ENCODE measurements around the gene ACAP3. TPM values are rescaled to one million over a fixed set of nuclear protein-coding genes. Genes with fewer than 3 reads are reported as not detected.
A peak's percentile ranks its signal among the peaks of the same experiment; 100 is the strongest.

ACAP3 gene
- total RNA-seq, 1 experiment from 2014 or later = 67.6 TPM

DNA sequence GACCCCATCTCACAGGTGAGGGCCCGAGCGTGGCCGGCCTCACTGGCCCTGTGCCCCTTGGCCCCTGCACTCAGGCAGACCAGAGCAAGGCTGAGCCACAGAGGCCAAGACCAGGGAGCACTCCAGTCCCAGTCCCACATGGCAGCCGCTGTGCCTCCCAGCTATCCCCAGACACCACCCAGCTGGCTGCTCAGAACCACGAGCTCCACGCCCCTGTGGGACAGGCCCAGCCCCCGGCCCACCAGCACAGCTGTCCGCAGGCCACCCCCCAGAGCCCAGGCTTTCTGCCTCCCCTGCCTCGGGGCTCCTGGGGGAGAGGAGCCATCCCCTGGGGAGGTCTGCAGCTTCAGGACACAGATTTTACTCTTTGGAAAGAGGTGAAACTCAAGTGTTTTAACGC is 52.1 kb downstream of the ACAP3 start:
- no peaks in the 10 kb centered on the region for H3K27me3 ChIP-seq (replicated peaks; ENCODE audit: insufficient read depth, low read depth, low read length, poor library complexity)
- no peak overlapping the region for H3K27ac ChIP-seq (ENCODE audit: low read depth, low read length, poor library complexity, severe bottlenecking)
- TF ChIP-seq, protein P1, sequence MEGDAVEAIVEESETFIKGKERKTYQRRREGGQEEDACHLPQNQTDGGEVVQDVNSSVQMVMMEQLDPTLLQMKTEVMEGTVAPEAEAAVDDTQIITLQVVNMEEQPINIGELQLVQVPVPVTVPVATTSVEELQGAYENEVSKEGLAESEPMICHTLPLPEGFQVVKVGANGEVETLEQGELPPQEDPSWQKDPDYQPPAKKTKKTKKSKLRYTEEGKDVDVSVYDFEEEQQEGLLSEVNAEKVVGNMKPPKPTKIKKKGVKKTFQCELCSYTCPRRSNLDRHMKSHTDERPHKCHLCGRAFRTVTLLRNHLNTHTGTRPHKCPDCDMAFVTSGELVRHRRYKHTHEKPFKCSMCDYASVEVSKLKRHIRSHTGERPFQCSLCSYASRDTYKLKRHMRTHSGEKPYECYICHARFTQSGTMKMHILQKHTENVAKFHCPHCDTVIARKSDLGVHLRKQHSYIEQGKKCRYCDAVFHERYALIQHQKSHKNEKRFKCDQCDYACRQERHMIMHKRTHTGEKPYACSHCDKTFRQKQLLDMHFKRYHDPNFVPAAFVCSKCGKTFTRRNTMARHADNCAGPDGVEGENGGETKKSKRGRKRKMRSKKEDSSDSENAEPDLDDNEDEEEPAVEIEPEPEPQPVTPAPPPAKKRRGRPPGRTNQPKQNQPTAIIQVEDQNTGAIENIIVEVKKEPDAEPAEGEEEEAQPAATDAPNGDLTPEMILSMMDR (conservative IDR thresholded peaks at IDR 0.05; ENCODE audit: low read depth, low read length) = no peak
- no peak for TF ChIP-seq EZH2 (IDR thresholded peaks at IDR 0.05; ENCODE audit: borderline replicate concordance, low read depth, low read length, poor library complexity, severe bottlenecking)
- intact Hi-C loops (cut with micrococcal nuclease; ENCODE audit: unreplicated experiment) = no loop called here
- no peaks in the 10 kb centered on the region for H3K4me1 ChIP-seq (ENCODE audit: insufficient read depth, low read length, poor library complexity, severe bottlenecking)
- POLR2A ChIA-PET (ENCODE audit: low non-redundant PET) = no interaction called here
- H3K4me3 ChIP-seq (ENCODE audit: low read depth, low read length, poor library complexity, severe bottlenecking) = no peak overlapping the region
- H3K36me3 ChIP-seq (ENCODE audit: insufficient read depth, low read length, poor library complexity, severe bottlenecking) = peaks cover 37% of the 10 kb centered on the region
- no peak for DNase-seq (ENCODE audit: low spot score)
- CTCF ChIA-PET = no interaction called here
- no TSS peak for BruUV-seq (replicated peaks)
- no peaks in the 10 kb centered on the region for H3K9me3 ChIP-seq (ENCODE audit: low read depth, low read length, poor library complexity, severe bottlenecking)

DNA sequence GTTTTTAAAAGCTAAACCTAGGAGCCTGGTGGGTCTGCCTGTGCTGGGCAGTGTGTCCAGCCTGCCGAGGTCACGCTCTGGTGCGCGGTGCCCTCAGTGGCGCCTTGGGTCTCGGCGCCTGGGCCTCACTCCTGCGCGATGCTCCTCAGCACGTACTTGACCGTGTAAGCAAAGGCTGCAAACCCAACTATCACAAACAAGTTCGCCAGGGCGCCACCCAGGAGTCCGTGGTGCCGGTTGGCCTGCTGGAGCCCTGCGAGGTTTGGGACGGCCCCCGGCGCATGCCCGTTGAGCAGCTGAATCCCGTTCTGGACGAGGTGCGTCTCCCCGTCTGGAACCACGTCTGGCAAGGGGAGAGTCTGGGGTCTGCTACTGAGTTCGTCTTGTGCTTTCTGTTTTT is 52.7 kb downstream of the ACAP3 start:
- Histone ChIP-seq H3K4me3 (ENCODE audit: low read depth, low read length, poor library complexity, severe bottlenecking) (no peak overlapping the region), H3K36me3 (ENCODE audit: insufficient read depth, low read length, poor library complexity, severe bottlenecking) (peaks cover 33% of the 10 kb centered on the region), H3K27me3 (replicated peaks; ENCODE audit: insufficient read depth, low read depth, low read length, poor library complexity) (no peaks in the 10 kb centered on the region), H3K27ac (ENCODE audit: low read depth, low read length, poor library complexity, severe bottlenecking) (no peak overlapping the region), H3K4me1 (ENCODE audit: insufficient read depth, low read length, poor library complexity, severe bottlenecking) (no peaks in the 10 kb centered on the region), H3K9me3 (ENCODE audit: low read depth, low read length, poor library complexity, severe bottlenecking) (no peaks in the 10 kb centered on the region)
- BruUV-seq (replicated peaks) = TSS peak; percentile 73
- no peak for DNase-seq (ENCODE audit: low spot score)
- TF ChIP-seq EZH2 (IDR thresholded peaks at IDR 0.05; ENCODE audit: borderline replicate concordance, low read depth, low read length, poor library complexity, severe bottlenecking) = no peak
- TF ChIP-seq, protein P1 (conservative IDR thresholded peaks at IDR 0.05; ENCODE audit: low read depth, low read length) = no peak
- intact Hi-C loops (cut with micrococcal nuclease; ENCODE audit: unreplicated experiment) = no loop called here
- POLR2A ChIA-PET (ENCODE audit: low non-redundant PET) = no interaction called here
- CTCF ChIA-PET = no interaction called here

DNA sequence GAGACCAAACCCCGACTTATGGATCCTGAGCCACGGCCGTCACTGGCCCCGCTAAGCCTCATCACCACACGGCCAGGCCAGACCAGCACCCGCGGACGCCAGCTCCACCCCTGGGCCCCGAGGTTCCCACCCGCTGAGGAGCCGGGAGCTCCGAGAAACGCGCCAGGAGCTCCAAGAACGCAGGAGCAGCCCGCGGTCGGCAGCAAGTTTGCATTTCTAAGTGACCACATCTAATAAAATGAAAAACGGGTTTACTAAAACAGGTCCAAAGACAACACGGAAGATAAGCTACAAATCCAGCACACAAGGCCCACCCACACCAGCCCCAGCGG is 53.1 kb downstream of the ACAP3 start:
- H3K36me3 ChIP-seq (ENCODE audit: insufficient read depth, low read length, poor library complexity, severe bottlenecking) = peaks cover 33% of the 10 kb centered on the region
- no peak overlapping the region for H3K27ac ChIP-seq (ENCODE audit: low read depth, low read length, poor library complexity, severe bottlenecking)
- no peak for TF ChIP-seq EZH2 (IDR thresholded peaks at IDR 0.05; ENCODE audit: borderline replicate concordance, low read depth, low read length, poor library complexity, severe bottlenecking)
- TF ChIP-seq, protein P1 (conservative IDR thresholded peaks at IDR 0.05; ENCODE audit: low read depth, low read length) = no peak
- DNase-seq (ENCODE audit: low spot score) = no peak
- ChIA-PET CTCF (no interaction called here), POLR2A (ENCODE audit: low non-redundant PET) (no interaction called here)
- intact Hi-C loops (cut with micrococcal nuclease; ENCODE audit: unreplicated experiment) = no loop called here
- H3K27me3 ChIP-seq (replicated peaks; ENCODE audit: insufficient read depth, low read depth, low read length, poor library complexity) = no peaks in the 10 kb centered on the region
- no peaks in the 10 kb centered on the region for H3K4me1 ChIP-seq (ENCODE audit: insufficient read depth, low read length, poor library complexity, severe bottlenecking)
- no peaks in the 10 kb centered on the region for H3K9me3 ChIP-seq (ENCODE audit: low read depth, low read length, poor library complexity, severe bottlenecking)
- no peak overlapping the region for H3K4me3 ChIP-seq (ENCODE audit: low read depth, low read length, poor library complexity, severe bottlenecking)
- BruUV-seq (replicated peaks) = no TSS peak
